T-cell (primary cell): ENCODE measurements around the gene TM4SF1. TPM values are rescaled to one million over a fixed set of nuclear protein-coding genes. Genes with fewer than 3 reads are reported as not detected.

Experiments used
- ATAC-seq, 4 experiments: fragments of 200-7000 bp in 3 of 4; fragments of 150-1000 bp in 1 of 4; cut with Tn5 transposase; replicated peaks in 1 of 4; 1 replicate in 3 of 4; 2 replicates in 1 of 4; pipeline ENCODE4 v1.10.0; 2021; ENCODE audit warnings: moderate library complexity in 3 of 4, mild to moderate bottlenecking in 2 of 4, moderate number of reproducible peaks in 1 of 4
- CTCF ChIA-PET, 2 donors: fragments of 300-600 bp; sonication (Branson Sonifier 250); formaldehyde crosslinking; loops; one replicate each; lab custom pipeline; 2022; ENCODE audit warnings: antibody characterized with exemption in 2 of 2; lab: Charles Lee
- POLR2A ChIA-PET, 2 donors: fragments of 300-600 bp; sonication (Branson Sonifier 250); formaldehyde crosslinking; loops; one replicate each; lab custom pipeline; 2022; ENCODE audit warnings: antibody characterized with exemption in 2 of 2; lab: Charles Lee
- DNase-seq, 35 experiments: peaks; one replicate each; pipeline versions ENCODE4 v3.0.0 to v3.0.0-alpha.2; 2013 to 2023
- H3K27ac ChIP-seq: one replicate; pipeline ENCODE4 v1.5.1; 2013; ENCODE audit warnings: low read length
- H3K27me3 ChIP-seq, 2 experiments: replicated peaks in 1 of 2; 1 replicate in 1 of 2; 2 replicates in 1 of 2; pipeline versions ENCODE4 v1.6.1 to v1.7.0; 2013; ENCODE audit warnings: low read length in 1 of 2, mixed read lengths in 1 of 2; ENCODE audit not compliant: control insufficient read depth in 2 of 2, insufficient read depth in 2 of 2; ENCODE audit errors: extremely low read depth in 1 of 2
- H3K36me3 ChIP-seq, 2 donors: 1 replicate in 1 of 2; 2 replicates in 1 of 2; pipeline versions ENCODE4 v1.6.1 to v1.7.0; 2013; ENCODE audit warnings: low read length in 1 of 2; ENCODE audit not compliant: control insufficient read depth in 2 of 2, insufficient read depth in 1 of 2; ENCODE audit errors: extremely low read depth in 1 of 2
- H3K4me1 ChIP-seq, 2 experiments: 1 replicate in 1 of 2; 2 replicates in 1 of 2; pipeline versions ENCODE4 v1.6.1 to v1.7.0; 2013; ENCODE audit warnings: low read length in 2 of 2, mixed read lengths in 1 of 2; ENCODE audit not compliant: insufficient read depth in 2 of 2, control insufficient read depth in 1 of 2; ENCODE audit errors: extremely low read depth in 1 of 2
- H3K4me3 ChIP-seq, 2 donors: 1 replicate in 1 of 2; 2 replicates in 1 of 2; pipeline versions ENCODE4 v1.5.1 to v1.7.0; 2013; ENCODE audit warnings: mild to moderate bottlenecking in 2 of 2, low read length in 1 of 2, moderate library complexity in 1 of 2; ENCODE audit not compliant: control insufficient read depth in 1 of 2; ENCODE audit errors: extremely low read depth in 1 of 2
- H3K9me3 ChIP-seq: 2 replicates; pipeline ENCODE4 v1.7.0; 2013
- H3K27ac Mint-ChIP-seq, 2 donors: one replicate each; pipeline ENCODE4 v1.8.0; 2020 to 2021; ENCODE audit warnings: mild to moderate bottlenecking in 2 of 2, mixed read lengths in 2 of 2
- H3K27me3 Mint-ChIP-seq, 2 donors: one replicate each; pipeline ENCODE4 v1.8.0; 2021 to 2022; ENCODE audit warnings: mixed read lengths in 2 of 2
- H3K36me3 Mint-ChIP-seq: one replicate; pipeline ENCODE4 v1.8.0; 2021; ENCODE audit warnings: mixed read lengths
- H3K4me1 Mint-ChIP-seq, 3 donors: one replicate each; pipeline ENCODE4 v1.8.0; 2020 to 2022; ENCODE audit warnings: mixed read lengths in 3 of 3, mild to moderate bottlenecking in 1 of 3
- H3K4me3 Mint-ChIP-seq, 3 donors: one replicate each; pipeline ENCODE4 v1.8.0; 2020 to 2022; ENCODE audit warnings: mild to moderate bottlenecking in 3 of 3, mixed read lengths in 3 of 3, moderate library complexity in 3 of 3
- H3K9me3 Mint-ChIP-seq, 3 donors: one replicate each; pipeline ENCODE4 v1.8.0; 2020 to 2022; ENCODE audit warnings: mixed read lengths in 3 of 3
- whole genome bisulfite sequencing: methylation state at CpG from one replicate; pipeline ENCODE4 v1.1.5; 2013; ENCODE audit warnings: missing lambda C conversion rate; ENCODE audit not compliant: insufficient coverage; 5-methylcytosine and 5-hydroxymethylcytosine counted together
- total RNA-seq, 35 experiments: library from RNA in 6 of 35; stranded (reverse) in 6 of 35; fragments of 120-200 nt in 1 of 35; gene quantifications; one replicate each; pipeline versions ENCODE4 v1.2.1 to v1.2.4 and lab custom pipeline; 2013 to 2026

Gene TM4SF1
- total RNA-seq, 5 donors from 2014 or later (not counting 1 experiment from before 2014, with no cell fraction given), result 0.76 to 1.0 (median 0.79) TPM; not detected in 2

- H3K36me3 Mint-ChIP-seq, result no peaks in the 10 kb centered on the region
- no CpG with 5 or more reads among the region's 2 CpGs for WGBS
- Histone ChIP-seq H3K27me3 (no peaks in the 10 kb centered on the region), H3K4me1 (no peaks in the 10 kb centered on the region), H3K27ac (no peak overlapping the region), H3K4me3 (no peak overlapping the region), H3K36me3 (no peaks in the 10 kb centered on the region), H3K9me3 (no peaks in the 10 kb centered on the region)
- H3K4me3 Mint-ChIP-seq, result no peak overlapping the region
- H3K4me1 Mint-ChIP-seq, result peaks cover 0 to 1% (median 0%) of the 10 kb centered on the region in 3 donors
- H3K27ac Mint-ChIP-seq, result no peak overlapping the region
- DNase-seq, result no peak
- H3K27me3 Mint-ChIP-seq, result peaks cover 13 to 21% of the 10 kb centered on the region in 2 donors
- H3K9me3 Mint-ChIP-seq, result no peaks in the 10 kb centered on the region
- CTCF ChIA-PET, result no interaction called here
- POLR2A ChIA-PET, result interaction anchor here in 1 of 2 donors (0.6 kb wide), 1 partner anchor 11 kb away, joined by 3 read pairs; no protein-coding TSS in a partner anchor
- no peak for ATAC-seq
Measured at GRCh38 chr3:149373235-149374125, 4.0 kb downstream of the TM4SF1 start.

- no peaks in the 10 kb centered on the region for H3K9me3 ChIP-seq
- ATAC-seq, result no peak
- H3K27me3 ChIP-seq, result no peaks in the 10 kb centered on the region
- Mint-ChIP-seq H3K4me3 (no peak overlapping the region), H3K9me3 (no peaks in the 10 kb centered on the region), H3K27me3 (peaks cover 8 to 9% of the 10 kb centered on the region in 2 donors), H3K27ac (no peak overlapping the region), H3K36me3 (no peaks in the 10 kb centered on the region), H3K4me1 (no peaks in the 10 kb centered on the region)
- H3K36me3 ChIP-seq, result no peaks in the 10 kb centered on the region
- no peak overlapping the region for H3K27ac ChIP-seq
- ChIA-PET POLR2A (no interaction called here), CTCF (no interaction called here)
- no peak overlapping the region for H3K4me3 ChIP-seq
- no peak for DNase-seq
- WGBS, result no CpG with 5 or more reads among the region's 2 CpGs
- H3K4me1 ChIP-seq, result no peaks in the 10 kb centered on the region
Measured at GRCh38 chr3:149371723-149372114, 5.7 kb downstream of the TM4SF1 start.

GRCh38 chr3:149371001-149371722, 6.3 kb downstream of the TM4SF1 start:
- 56% methylated on average over 4 of the region's 7 CpGs for WGBS
- Histone ChIP-seq H3K27me3 (no peaks in the 10 kb centered on the region), H3K36me3 (no peaks in the 10 kb centered on the region), H3K4me3 (no peak overlapping the region), H3K4me1 (no peaks in the 10 kb centered on the region), H3K27ac (no peak overlapping the region), H3K9me3 (no peaks in the 10 kb centered on the region)
- POLR2A ChIA-PET, result no interaction called here
- no peak overlapping the region for H3K27ac Mint-ChIP-seq
- no peak for ATAC-seq
- CTCF ChIA-PET, result interaction anchor here in 1 of 2 donors (0.6 kb wide), 1 partner anchor 47 kb away, joined by 3 read pairs; no protein-coding TSS in a partner anchor
- H3K27me3 Mint-ChIP-seq, result peaks cover 7 to 8% of the 10 kb centered on the region in 2 donors
- no peak overlapping the region for H3K4me3 Mint-ChIP-seq
- no peaks in the 10 kb centered on the region for H3K4me1 Mint-ChIP-seq
- DNase-seq, result no peak
- no peaks in the 10 kb centered on the region for H3K36me3 Mint-ChIP-seq
- H3K9me3 Mint-ChIP-seq, result no peaks in the 10 kb centered on the region

- Mint-ChIP-seq H3K27me3 (peaks cover 7 to 8% of the 10 kb centered on the region in 2 donors), H3K9me3 (no peaks in the 10 kb centered on the region), H3K36me3 (no peaks in the 10 kb centered on the region), H3K4me1 (no peaks in the 10 kb centered on the region), H3K4me3 (no peak overlapping the region), H3K27ac (no peak overlapping the region)
- POLR2A ChIA-PET, result no interaction called here
- Histone ChIP-seq H3K4me1 (no peaks in the 10 kb centered on the region), H3K4me3 (no peak overlapping the region), H3K27me3 (no peaks in the 10 kb centered on the region), H3K36me3 (no peaks in the 10 kb centered on the region), H3K27ac (no peak overlapping the region), H3K9me3 (no peaks in the 10 kb centered on the region)
- DNase-seq (no peak), ATAC-seq (no peak)
- no CpG with 5 or more reads among the region's 3 CpGs for WGBS
- CTCF ChIA-PET, result interaction anchor here (0.6 to 1.0 kb wide), 2 partner anchors 46 to 99 kb away, joined by 3 read pairs; no protein-coding TSS in a partner anchor
Measured at GRCh38 chr3:149369991-149370866, 7.2 kb downstream of the TM4SF1 start.

GRCh38 chr3:149368674-149369497, 8.6 kb downstream of the TM4SF1 start:
- CTCF ChIA-PET, result no interaction called here

More at GRCh38 chr3:149368674-149369497, 8.6 kb downstream of the TM4SF1 start:
- Mint-ChIP-seq H3K27ac (no peak overlapping the region), H3K27me3 (peaks cover 6 to 8% of the 10 kb centered on the region in 2 donors), H3K9me3 (no peaks in the 10 kb centered on the region), H3K4me1 (no peaks in the 10 kb centered on the region), H3K36me3 (no peaks in the 10 kb centered on the region), H3K4me3 (no peak overlapping the region)
- Histone ChIP-seq H3K9me3 (no peaks in the 10 kb centered on the region), H3K4me1 (no peaks in the 10 kb centered on the region), H3K27ac (no peak overlapping the region), H3K4me3 (no peak overlapping the region), H3K27me3 (no peaks in the 10 kb centered on the region), H3K36me3 (no peaks in the 10 kb centered on the region)
- no peak for ATAC-seq
- POLR2A ChIA-PET, result no interaction called here
- no peak for DNase-seq
- no CpG with 5 or more reads among the region's 6 CpGs for WGBS
